ENCODE data around the gene SVEP1.
A peak's percentile ranks its signal among the peaks of the same experiment; 100 is the strongest.
"Not testable (repeated sequence)": the region's sequence is repeated elsewhere in the genome, so short reads cannot be mapped to it uniquely, and the experiment has no call there.

SVEP1 gene

DNA sequence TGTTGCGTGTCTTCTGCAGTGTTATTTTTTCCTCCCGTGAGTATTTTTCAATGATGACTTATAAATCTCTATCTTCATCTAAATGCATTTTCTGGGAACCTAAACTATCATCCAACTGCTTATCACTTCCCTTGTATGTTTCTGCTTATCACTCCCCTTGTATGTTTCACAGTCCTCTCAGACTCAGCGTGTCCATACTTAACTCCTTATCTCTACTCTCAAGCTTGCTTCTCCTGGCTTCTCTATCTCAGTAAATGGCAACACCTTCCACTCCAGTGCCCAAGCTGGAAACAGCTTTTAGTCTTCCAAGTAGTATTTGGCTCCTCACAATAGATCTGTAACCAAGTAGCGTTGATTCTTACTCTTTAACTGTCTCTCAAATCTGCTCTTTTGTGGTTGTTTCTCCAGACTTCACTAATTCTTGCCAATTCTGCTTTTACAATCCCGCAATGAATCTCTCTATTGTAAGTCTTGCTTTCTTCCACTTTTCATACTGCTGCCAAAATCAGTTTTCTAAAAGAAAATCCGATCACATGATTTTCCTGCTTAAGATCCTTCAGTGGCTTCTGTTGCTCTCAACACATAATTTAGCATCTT is 208.0 kb downstream of the SVEP1 start:
- FAIRE-seq (no peak), DNase-seq (ENCODE audit: low spot score) (no peak)

DNA sequence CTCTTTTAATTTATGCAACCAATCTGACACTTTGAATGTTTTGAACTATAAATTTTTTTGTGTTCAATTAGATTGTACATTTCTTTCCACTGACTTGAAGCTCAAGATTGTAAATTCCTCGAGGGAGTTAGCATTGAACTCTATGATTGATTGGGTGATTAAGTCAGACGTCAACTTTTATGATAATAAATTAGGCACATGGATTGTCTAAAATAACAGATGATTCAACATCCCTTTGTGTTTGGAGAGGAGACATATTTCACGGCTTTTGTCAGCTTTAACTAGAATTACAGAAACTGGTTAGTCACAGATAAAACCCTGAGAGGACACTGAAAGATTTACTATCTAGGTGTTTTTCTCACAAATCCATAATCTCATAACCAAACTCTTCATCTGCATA is 209.2 kb downstream of the SVEP1 start:
- DNase-seq (ENCODE audit: low spot score) = no peak
- no peak for FAIRE-seq

DNA sequence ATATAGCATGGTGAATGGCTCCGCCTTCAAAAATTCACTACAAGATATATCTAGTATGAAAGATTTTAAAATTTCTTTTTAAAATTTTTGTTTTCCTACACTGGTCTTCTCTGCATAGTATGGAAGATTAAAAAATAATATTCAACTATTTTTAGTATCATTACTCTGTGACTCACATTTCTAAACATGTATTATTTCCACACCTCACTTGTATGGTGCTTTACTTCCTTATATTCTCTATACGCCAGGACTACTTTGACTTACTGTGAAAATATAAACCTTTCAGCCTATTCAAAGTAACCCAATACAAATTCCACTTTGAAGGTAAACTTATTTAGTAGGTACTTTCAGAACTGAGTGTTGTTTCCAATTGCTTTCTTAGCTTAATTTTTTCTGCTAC is 215.1 kb downstream of the SVEP1 start:
- FAIRE-seq (no peak), DNase-seq (ENCODE audit: low spot score) (no peak)

DNA sequence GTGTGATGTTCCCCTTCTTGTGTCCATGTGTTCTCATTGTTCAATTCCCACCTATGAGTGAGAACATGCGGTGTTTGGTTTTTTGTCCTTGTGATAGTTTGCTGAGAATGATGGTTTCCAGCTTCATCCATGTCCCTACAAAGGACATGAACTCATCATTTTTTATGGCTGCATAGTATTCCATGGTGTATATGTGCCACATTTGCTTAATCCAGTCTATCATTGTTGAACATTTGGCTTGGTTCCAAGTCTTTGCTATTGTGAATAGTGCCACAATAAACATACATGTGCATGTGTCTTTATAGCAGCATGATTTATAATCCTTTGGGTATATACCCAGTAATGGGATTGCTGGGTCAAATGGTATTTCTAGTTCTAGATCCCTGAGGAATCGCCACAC is 220.5 kb downstream of the SVEP1 start:
- DNase-seq (ENCODE audit: low spot score); FAIRE-seq: not testable (repeated sequence)

DNA sequence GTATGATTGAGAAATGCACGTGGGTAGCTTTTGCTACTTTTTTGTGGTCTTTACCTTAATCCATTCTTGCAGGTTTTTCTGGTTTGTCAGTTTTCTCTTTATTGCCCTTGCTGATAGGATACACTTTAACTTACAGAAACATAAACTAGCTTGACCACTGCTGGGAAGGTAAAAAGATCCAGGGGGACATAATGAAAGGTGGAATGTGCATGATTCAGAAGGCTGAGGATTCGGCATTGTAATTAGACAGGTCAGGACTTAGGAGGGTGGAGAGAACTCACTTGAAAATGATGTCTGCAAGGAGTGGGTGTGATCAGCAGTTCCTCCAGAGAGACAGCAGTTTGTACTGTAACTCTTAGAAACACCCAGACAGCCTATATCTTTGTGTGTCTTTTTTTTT is 222.0 kb downstream of the SVEP1 start:
- DNase-seq (ENCODE audit: low spot score) (no peak), FAIRE-seq (no peak)

DNA sequence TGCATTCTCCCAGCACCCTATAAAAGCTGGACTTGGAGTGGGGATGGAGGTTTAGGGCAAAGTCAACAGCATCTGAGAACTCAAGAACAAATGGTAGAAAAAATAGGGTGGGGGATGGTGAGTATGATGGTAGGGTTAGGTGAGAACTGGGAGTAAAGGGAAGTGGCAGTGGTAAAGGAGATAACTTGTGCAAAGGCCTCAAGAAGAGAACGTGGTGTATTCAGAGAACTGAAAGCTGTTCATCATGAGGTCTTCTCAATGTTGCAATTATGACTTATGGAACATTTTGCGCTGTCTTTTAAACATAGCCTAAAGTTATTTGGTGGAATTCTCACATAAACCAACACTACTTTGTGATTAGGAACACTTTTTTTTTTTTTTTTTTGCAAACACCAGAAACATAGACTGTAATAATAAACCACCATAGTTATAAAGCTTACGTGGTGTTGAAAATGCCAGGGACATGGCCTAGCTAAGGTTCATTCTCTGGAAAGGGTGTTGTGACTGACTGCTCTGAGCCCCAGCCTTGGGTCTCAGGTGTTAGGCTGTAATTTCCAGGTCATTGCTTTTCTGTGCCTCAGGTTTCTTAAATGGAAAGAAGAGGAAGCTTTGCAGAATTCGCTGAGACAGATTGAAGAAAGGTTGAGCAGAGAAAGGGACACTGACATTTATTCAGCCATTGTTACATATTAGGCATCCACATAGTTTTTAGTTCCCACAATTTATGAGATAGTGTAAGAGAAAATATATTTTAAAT is 222.7 kb downstream of the SVEP1 start:
- FAIRE-seq = no peak

DNA sequence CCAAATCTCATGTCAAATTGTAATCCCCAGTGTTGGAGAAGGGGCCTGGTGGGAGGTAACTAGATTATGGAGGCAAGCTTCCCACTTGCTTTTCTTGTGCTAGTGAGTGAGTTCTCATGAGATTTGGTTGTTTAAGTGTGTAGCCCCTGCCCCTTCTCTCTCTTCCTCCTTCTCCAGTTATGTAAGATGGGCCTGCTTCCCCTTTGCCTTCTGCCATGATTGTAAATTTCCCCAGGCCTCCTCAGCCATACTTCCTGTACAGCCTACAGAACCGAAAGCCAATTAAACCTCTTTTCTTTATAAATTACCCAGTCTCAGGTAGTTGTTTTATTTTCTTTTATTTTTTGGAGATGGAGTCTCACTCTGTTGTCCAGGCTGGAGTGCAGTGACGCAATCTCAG is 223.6 kb downstream of the SVEP1 start:
- no peak for FAIRE-seq
- DNase-seq (ENCODE audit: low spot score) = no peak

More for the DNA sequence above, 222.7 kb downstream of the SVEP1 start:
- DNase-seq (ENCODE audit: low spot score) = no peak

DNA sequence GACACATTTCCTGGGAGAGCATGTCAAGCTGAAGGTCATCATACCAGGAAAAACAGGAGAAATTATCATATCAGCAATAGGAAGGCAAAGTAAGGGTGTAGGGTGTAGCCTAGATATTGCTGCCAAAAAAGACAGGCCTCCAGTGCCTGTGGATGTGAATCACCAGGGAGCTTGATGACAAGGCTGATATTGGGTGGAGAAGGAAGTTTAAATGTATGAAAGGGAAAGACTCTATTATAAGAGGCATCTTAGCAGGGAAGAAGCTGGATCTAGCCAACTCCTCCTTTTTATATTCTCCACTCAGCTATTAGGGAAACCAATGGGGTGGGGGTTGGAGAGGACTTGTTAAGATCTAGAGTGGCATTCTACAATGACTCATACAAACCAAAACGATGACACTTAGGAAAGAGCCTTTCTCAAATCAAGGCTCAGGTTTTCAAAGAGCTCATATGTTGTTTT is 228.5 kb downstream of the SVEP1 start:
- no peak for FAIRE-seq

DNA sequence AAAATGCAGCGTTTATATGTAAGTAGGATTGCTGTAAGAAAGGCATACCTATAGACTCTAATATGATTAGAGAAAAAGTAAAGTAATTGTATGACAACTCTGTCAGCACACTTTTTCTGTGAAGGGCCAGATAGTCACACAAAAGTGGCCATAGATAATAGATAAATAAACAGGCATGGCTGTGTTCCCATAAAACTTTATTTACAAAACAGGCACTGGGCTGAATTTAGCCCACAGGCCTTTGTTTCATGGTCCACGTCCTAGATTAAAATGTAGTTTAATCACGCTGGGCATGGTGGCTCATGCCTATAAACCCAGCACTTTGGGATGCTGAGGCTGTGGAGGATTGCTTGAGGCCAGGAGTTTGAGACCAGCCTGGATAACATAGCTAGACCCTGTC is 233.2 kb downstream of the SVEP1 start:
- DNase-seq (ENCODE audit: low spot score) (no peak), FAIRE-seq (no peak)

More for the DNA sequence above, 228.5 kb downstream of the SVEP1 start:
- DNase-seq (ENCODE audit: low spot score) = peak; percentile 48

DNA sequence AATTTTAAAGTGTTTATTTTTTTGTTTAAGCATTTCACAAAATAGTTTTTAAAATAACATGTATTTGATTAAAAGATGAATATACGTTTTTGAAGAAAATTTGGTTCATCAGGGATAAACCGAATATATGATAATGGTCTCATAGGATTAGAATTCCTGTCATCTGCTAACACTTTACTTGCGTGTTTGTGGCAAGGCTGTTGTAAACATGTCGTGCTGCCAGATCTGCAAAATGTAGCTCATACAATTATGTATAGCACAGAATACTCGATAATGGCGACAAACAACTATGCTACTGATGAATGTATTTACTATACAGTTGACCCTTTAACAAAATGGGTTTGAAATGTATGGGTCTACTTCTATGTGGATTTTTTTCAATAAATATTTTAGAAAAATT is 234.7 kb downstream of the SVEP1 start:
- no peak for DNase-seq (ENCODE audit: low spot score)
- FAIRE-seq = no peak

DNA sequence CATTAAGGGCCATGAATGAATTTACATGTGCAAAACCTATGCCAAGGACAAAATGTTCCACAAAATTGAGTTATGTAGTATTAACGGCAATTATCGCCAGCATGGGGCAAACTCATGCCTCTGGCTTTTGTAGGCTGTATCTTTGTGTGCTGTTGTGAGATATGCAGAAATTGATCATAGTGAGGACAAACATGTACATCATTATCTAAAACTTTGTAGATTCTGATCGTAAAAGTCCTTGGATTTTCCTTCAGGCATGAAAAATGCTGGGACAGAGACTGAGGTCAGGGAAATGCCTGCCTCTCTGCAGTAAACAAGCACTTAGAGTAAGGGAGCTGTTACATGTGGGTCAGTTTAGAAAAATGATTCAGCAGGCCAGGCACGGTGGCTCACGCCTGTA is 236.0 kb downstream of the SVEP1 start:
- no peak for DNase-seq (ENCODE audit: low spot score)
- FAIRE-seq = no peak

DNA sequence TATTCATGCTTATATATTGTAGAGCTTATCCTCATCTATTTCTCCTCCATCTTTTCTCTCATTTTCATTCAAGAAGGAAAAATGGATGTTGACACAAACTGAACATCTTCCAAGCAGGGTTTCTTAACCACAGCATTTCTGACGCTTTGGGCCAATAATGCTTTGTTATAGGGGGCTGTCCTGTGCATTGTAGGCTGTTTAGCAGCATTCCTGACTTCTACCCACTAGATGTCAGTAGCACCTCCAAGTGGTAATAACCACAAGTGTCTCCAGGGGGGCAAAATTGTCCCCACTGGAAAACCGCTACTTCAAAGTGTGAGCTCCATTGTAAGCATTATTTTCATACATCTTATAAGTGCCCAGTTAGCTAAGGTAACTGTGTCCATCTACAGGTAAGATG is 239.2 kb downstream of the SVEP1 start:
- no peak for FAIRE-seq
- no peak for DNase-seq (ENCODE audit: low spot score)

DNA sequence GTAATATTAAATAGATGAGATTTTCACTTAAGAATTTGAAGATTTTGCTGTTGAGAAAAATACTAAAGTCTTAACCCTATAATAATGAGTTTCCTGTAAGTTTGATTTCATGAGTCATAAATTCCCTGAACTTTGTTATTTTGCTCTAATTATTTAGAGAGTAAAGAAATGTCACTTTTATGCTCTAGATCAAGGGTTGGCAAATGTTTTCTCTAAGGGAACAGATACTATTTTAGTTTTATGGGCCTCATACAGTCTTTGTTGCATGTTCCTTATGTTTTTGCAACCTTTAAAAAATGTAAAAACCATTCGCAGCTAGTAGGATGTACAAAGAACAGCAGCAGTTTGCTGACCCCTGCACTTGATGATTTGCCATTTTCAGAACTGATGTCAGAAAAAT is 241.4 kb downstream of the SVEP1 start:
- DNase-seq (ENCODE audit: low spot score) = no peak
- FAIRE-seq = no peak

DNA sequence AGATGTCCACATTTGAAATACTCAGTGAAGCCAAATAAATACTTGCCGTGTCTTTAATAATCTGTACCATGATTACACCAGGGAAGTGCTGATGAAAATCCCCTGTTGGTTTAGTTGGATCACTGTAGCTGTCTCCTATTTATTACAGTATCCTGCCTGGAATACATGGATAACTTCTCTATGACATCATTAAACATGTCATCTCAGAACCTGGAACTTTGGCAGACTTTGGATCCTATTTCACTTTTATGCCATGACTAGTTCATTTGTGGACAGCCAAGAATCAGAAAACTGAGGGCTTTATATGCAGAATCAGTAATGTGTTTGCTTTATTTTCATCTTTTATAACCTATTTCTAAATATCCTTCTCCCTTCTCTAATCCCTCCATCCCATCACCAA is 241.8 kb downstream of the SVEP1 start, which contains the start of gene TXNDC8:
Gene TXNDC8, minus strand, starts transcription at position 137 of the 400 bp plus-strand sequence.
- DNase-seq (ENCODE audit: low spot score) (no peak), FAIRE-seq (no peak)

DNA sequence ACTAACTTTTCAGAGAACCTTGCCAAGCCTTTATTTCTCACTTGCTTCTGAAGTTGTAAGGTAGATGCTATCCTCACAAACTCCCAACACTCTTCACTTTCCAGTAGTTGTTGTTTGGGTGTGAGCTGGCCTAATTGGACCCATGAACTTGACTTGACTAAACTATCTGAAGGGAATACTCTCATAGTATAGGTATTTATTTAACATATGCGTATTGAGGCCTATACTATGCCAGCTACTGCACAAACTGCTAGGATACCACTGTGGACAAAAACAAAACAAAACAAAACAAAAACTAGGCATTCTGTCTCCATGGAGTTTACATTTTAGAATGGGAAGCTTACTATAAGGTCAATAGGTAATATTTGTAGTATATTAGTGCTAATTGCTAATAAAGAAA is 243.2 kb downstream of the SVEP1 start:
- no peak for FAIRE-seq

DNA sequence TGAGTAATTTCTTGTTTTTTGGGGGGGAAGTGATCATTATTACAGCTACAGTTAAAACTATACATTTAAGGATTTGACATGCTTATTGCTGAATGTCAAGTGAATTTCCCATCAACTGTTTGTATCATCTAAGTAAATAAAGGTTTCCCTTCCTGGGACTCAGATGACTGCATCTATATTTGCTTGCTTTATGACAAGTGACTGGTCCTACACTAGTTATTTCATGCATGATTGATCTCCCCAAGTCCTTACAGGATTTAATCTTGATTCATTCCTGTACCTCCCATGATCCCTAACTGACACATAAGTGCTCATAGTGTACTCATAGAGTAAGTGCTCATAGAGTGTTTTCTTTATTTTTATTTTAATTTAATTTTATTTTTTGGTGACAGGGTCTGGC is 244.7 kb downstream of the SVEP1 start:
- DNase-seq (ENCODE audit: low spot score) = no peak
- no peak for FAIRE-seq

More for the DNA sequence above, 243.2 kb downstream of the SVEP1 start:
- no peak for DNase-seq (ENCODE audit: low spot score)

DNA sequence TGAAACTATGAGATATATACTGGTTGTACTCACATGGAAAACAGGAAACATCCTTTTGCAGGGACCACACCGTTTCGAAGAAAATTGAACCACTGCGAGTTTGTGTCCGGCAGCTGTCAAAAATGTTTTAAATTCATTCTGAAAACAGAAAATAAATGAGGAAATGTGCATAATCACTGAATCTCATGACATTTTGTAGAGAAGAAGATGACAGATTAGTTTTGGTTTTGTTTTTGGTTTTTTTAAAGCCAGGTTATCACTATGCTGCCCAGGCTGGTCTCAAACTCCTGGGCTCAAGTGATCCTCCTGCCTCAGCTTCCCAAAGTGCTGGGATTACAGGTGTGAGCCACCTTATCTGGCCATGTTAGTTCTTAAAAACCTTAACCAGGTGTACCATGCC is 245.4 kb downstream of the SVEP1 start:
- FAIRE-seq (no peak), DNase-seq (ENCODE audit: low spot score) (no peak)

DNA sequence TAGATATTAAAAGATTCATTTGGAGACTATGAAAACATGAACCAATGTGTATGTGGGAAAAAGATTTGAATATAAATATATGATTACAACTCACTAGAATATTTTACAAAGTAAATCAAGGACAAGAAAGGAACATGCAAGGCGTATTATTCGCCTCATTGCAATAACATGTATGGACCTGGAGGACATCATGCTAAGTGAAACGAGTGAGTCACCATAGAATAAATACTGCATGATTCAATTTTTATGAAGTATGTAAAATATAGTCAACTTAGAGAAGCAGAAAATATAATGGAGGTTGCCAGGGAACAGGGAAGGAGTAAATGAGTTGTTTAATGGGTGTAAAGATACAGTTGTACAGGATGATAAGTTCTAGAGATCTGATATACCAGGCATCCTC is 246.8 kb downstream of the SVEP1 start:
- FAIRE-seq (no peak), DNase-seq (ENCODE audit: low spot score) (no peak)

DNA sequence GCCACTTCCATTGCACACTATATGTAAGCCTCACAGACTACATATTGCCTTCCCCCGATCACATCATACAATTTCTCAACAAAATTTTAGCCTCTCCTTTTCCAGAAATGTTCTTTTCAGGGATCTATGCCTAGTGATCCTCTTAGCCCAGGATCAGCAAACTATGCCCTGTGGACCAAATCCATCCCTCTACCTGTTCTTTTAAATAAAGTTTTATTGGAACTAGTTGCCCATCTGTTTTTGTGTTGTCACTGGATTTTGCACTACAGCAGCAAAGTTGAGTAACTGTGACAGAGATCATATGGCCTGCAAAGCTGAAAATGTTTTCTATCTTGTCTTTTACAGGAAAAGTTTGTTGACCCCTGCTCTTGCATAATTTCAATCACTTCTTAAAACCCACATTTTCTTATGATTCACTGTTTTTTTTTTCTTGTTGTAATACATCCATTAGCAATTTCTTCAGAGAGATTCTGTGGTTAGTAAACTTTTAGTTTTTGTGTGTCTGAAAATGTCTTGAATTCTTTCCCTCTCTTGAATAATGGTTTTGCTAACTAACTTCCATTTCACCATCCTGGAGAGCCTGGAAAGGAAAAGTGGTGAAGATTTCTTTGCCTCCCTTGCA is 248.9 kb downstream of the SVEP1 start:
- no peak for DNase-seq (ENCODE audit: low spot score)
- no peak for FAIRE-seq

DNA sequence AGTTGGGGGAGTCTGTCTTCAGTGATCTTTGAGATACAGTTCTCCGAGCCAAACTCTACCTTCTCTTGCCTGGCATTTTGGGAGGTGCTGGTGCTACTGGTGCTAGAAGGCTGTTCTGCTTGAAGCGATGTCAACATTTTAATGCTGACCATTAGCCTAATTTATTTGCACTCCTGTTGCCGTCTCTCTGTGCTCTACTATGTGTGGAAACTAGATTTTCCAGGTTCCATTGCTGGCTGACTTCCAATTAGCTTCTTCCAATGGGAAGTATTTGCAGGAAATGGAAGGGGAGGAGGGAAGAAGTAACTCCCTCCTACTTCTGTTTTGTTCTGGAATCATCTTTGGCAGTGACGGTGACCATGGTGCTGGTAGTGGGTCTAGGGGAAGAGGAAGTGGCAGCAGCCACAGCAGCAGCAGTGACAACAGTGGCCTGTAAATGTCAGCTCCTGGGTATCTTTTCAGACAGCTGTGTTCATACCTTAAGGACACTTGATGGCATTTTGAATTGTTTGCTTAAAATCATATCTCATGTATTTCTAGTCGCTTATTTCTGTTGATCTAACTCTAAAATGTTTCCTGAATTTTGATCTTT is 249.8 kb downstream of the SVEP1 start:
- DNase-seq (ENCODE audit: low spot score) (no peak), FAIRE-seq (no peak)

DNA sequence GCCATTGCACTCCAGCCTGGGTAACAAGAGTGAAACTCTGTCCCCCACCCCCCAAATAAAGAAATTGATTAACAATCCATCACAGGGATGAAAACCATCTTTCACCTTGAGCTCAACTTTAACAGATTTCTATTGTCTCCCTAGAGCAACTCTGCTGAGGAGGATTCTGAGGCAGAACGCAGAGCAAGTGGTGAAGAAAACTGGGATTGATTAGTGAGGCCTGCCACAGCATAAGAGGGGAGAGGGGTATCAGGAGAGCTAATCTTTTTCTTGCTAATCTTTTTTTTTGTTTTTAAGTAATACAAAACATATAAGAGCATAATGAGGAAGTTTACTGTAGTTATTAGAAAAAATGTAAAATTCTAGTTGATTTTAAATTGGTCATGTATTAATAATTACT is 250.8 kb downstream of the SVEP1 start:
- DNase-seq (ENCODE audit: low spot score) (no peak), FAIRE-seq (no peak)

DNA sequence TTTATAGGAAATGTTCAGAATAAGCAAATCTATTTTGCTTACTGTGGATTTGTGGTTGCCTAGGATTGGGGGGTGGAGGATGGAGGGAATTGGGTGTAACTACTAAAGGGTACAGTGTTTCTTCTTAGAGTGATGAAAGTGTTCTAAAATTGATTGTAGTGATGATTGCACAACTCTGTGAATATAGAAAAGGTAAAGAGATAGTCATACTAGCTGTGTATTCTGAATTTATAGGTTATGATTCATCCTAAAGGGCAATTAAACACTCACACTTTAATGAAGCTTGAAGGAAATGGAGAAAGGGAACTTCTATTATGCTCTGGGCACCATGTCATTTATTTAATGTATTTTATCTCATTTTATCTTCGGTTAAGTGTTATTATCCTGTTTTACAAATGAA is 251.8 kb downstream of the SVEP1 start:
- no peak for FAIRE-seq

More for the DNA sequence above, 251.8 kb downstream of the SVEP1 start:
- no peak for DNase-seq (ENCODE audit: low spot score)

Data from urothelium cell line (cell line).